HG02610 (cell line): ENCODE measurements around the gene SMC1B.
"Not testable (repeated sequence)": the region's sequence is repeated elsewhere in the genome, so short reads cannot be mapped to it uniquely, and the experiment has no call there.

Experiments used
- ATAC-seq: cut with Tn5 transposase; IDR thresholded peaks from one replicate; pipeline ENCODE4 v1.9.1; 2021; ENCODE audit warnings: mild to moderate bottlenecking, moderate library complexity; ENCODE audit not compliant: unreplicated experiment

SMC1B gene

GRCh38 chr22:45423524-45423923, 10.1 kb upstream of the SMC1B start:
- no peak for ATAC-seq

- ATAC-seq: no peak
Measured at GRCh38 chr22:45422237-45422983, 9.0 kb upstream of the SMC1B start.

- no peak for ATAC-seq
Measured at GRCh38 chr22:45421349-45422055, 8.1 kb upstream of the SMC1B start.

GRCh38 chr22:45420539-45420938, 7.1 kb upstream of the SMC1B start:
- no peak for ATAC-seq

- no peak for ATAC-seq
Measured at GRCh38 chr22:45420011-45420410, 6.6 kb upstream of the SMC1B start.

- ATAC-seq: no peak
Measured at GRCh38 chr22:45418770-45419138, 5.4 kb upstream of the SMC1B start.

GRCh38 chr22:45418056-45418769, 4.8 kb upstream of the SMC1B start:
- no peak for ATAC-seq

GRCh38 chr22:45413013-45413367, 409 bp downstream of the SMC1B start:
- ATAC-seq: peak; percentile 29

- ATAC-seq: no peak
Measured at GRCh38 chr22:45407793-45408192, 5.6 kb downstream of the SMC1B start.

GRCh38 chr22:45402466-45402985, 10.9 kb downstream of the SMC1B start:
- ATAC-seq: no peak

GRCh38 chr22:45399712-45400445, 13.5 kb downstream of the SMC1B start:
- ATAC-seq: no peak

- no peak for ATAC-seq
Measured at GRCh38 chr22:45398214-45398613, 15.2 kb downstream of the SMC1B start.

- ATAC-seq: no peak
Measured at GRCh38 chr22:45397806-45398205, 15.6 kb downstream of the SMC1B start.

GRCh38 chr22:45389546-45389945, 23.9 kb downstream of the SMC1B start:
- ATAC-seq: no peak

GRCh38 chr22:45381348-45381747, 32.1 kb downstream of the SMC1B start:
- no peak for ATAC-seq

GRCh38 chr22:45376703-45377102, 36.7 kb downstream of the SMC1B start:
- ATAC-seq: no peak

- ATAC-seq: peak; percentile 67
Measured at GRCh38 chr22:45376009-45376408, 37.4 kb downstream of the SMC1B start.

GRCh38 chr22:45373592-45373991, 39.8 kb downstream of the SMC1B start:
- ATAC-seq: not testable (repeated sequence)

GRCh38 chr22:45366713-45367112, 46.7 kb downstream of the SMC1B start:
- no peak for ATAC-seq

GRCh38 chr22:45359627-45360026, 53.8 kb downstream of the SMC1B start:
- ATAC-seq: no peak

GRCh38 chr22:45358127-45358526, 55.3 kb downstream of the SMC1B start:
- ATAC-seq: no peak
